ENCODE data around the gene MSLN.

MSLN gene

GRCh38 chr16:804193-805048 lies 43.9 kb downstream of the MSLN start:
- no peaks in the 10 kb centered on the region for H3K9me3 ChIP-seq (ENCODE audit: control insufficient read depth, insufficient read depth, low read depth, low read length)
- H3K36me3 ChIP-seq (ENCODE audit: control insufficient read depth, insufficient read depth, low read length): no peaks in the 10 kb centered on the region
- no peak overlapping the region for H3K27ac ChIP-seq (ENCODE audit: low read depth, low read length)
- H3K9ac ChIP-seq (ENCODE audit: low read length): no peak overlapping the region
- no peak overlapping the region for H3K4me3 ChIP-seq (ENCODE audit: low read depth, low read length)
- peaks cover 14% of the 10 kb centered on the region for H3K4me1 ChIP-seq (ENCODE audit: control insufficient read depth, insufficient read depth, low read length)
- H3K27me3 ChIP-seq (ENCODE audit: control insufficient read depth, insufficient read depth, low read length): peaks cover 56% of the 10 kb centered on the region

GRCh38 chr16:805474-805873 lies 44.9 kb downstream of the MSLN start:
- Histone ChIP-seq H3K9me3 (ENCODE audit: control insufficient read depth, insufficient read depth, low read depth, low read length) (no peaks in the 10 kb centered on the region), H3K9ac (ENCODE audit: low read length) (no peak overlapping the region), H3K27ac (ENCODE audit: low read depth, low read length) (no peak overlapping the region), H3K4me1 (ENCODE audit: control insufficient read depth, insufficient read depth, low read length) (peaks cover 14% of the 10 kb centered on the region), H3K4me3 (ENCODE audit: low read depth, low read length) (no peak overlapping the region), H3K27me3 (ENCODE audit: control insufficient read depth, insufficient read depth, low read length) (peaks cover 47% of the 10 kb centered on the region), H3K36me3 (ENCODE audit: control insufficient read depth, insufficient read depth, low read length) (no peaks in the 10 kb centered on the region)

DNA sequence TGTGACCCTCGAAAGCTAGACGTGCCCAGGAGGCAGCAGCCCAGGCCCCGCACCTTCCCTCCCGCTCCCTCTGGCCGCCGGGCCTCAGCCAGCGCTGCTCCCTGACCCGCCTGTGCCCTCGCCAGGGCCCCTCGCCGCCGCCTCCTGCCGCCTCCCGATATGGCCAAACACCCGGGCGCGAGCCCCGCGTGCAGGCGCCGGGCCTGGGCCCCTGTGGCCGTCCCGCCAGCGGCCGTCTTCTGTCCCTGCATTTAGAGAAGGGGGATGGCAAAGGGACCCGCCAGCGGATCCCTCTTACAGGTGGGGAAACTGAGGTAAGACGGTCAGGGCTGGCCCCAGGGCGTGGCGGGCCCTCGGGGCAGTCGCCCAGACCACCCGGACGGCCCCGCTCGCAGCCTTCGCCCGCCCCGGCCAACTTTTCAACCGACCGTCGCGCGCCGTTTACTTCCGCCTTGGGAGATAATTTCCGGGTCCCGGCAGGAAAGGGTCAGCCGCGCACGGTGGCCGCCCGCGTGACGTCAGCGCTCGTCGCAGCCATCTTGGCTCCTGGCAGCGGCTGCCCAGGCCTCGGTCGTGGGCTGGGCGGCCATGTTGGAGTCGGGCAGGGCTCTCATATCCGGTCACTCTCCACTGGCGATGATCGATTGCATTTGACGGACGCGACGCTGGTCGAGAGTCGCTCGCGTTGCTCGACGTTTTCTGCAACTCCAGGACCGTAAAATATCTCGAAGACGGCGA lies 47.0 kb downstream of the MSLN start:
- no peaks in the 10 kb centered on the region for H3K36me3 ChIP-seq (ENCODE audit: control insufficient read depth, insufficient read depth, low read length)
- H3K9me3 ChIP-seq (ENCODE audit: control insufficient read depth, insufficient read depth, low read depth, low read length): no peaks in the 10 kb centered on the region
- H3K4me1 ChIP-seq (ENCODE audit: control insufficient read depth, insufficient read depth, low read length): peaks cover 6% of the 10 kb centered on the region; the same call in 1 of the 2 replicates
- peak overlapping the region; percentile 87 for H3K9ac ChIP-seq (ENCODE audit: low read length)
- H3K4me3 ChIP-seq (ENCODE audit: low read depth, low read length): peak overlapping the region; percentile 94
- H3K27me3 ChIP-seq (ENCODE audit: control insufficient read depth, insufficient read depth, low read length): peaks cover 27% of the 10 kb centered on the region
- peak overlapping the region; percentile 22; the same call in 1 of the 2 replicates for H3K27ac ChIP-seq (ENCODE audit: low read depth, low read length)

DNA sequence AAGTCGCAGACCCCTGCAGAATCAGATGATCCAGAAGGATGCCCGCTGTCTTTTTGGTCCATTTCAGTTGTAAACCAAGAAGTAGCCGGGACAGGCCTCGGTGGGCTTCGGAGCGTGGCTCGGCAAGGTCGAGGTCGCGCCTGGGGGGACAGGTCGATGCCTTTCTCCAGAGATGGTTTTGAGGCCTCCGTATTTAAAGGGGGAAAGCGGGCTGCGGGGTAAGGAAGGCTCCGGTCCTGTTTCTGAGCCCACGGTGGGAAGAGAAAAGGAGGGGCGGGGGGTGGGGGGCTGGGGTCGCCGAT lies 47.5 kb downstream of the MSLN start:
- Histone ChIP-seq H3K4me3 (ENCODE audit: low read depth, low read length) (peak overlapping the region; percentile 94), H3K27me3 (ENCODE audit: control insufficient read depth, insufficient read depth, low read length) (peaks cover 25% of the 10 kb centered on the region), H3K27ac (ENCODE audit: low read depth, low read length) (no peak overlapping the region), H3K4me1 (ENCODE audit: control insufficient read depth, insufficient read depth, low read length) (peaks cover 6% of the 10 kb centered on the region; the same call in 1 of the 2 replicates), H3K36me3 (ENCODE audit: control insufficient read depth, insufficient read depth, low read length) (no peaks in the 10 kb centered on the region), H3K9me3 (ENCODE audit: control insufficient read depth, insufficient read depth, low read depth, low read length) (no peaks in the 10 kb centered on the region), H3K9ac (ENCODE audit: low read length) (peak overlapping the region; percentile 87)

DNA sequence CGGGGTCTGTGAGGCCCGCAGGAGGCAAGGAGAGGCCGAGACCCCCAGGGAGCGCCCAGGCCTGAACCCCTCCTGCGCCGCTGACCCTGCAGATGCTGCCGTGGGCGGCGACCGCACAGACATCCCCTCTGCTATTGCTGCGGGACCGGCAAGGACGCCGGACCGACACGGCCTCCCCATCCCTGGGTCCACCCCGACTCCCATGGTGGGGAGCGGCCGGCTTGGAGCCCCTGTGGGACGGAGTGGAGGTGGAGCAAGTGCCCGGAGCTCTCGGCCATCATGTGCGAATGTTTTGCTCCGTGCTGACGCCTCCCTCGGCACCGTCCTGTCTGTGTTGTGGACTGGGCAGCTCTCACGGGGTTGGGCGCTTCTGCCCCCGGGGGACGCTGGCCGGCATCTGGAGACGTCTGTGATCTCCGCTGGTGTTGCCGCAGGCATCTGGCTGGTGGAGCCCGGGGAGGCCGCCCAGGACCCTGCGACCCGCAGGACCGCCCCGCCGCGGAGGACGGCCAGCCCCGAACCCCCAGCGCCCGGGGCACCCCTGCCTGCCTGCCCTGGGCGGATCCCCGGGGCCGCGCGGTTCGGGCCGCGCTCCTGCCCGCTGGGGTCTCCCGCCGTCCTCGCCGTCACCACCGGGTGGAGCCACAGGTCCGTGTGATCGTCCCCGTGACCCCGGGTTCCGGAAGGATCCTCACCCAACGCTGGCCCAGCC lies 52.8 kb downstream of the MSLN start:
- Histone ChIP-seq H3K27me3 (ENCODE audit: control insufficient read depth, insufficient read depth, low read length) (peaks cover 7% of the 10 kb centered on the region; the same call in 1 of the 2 replicates), H3K9me3 (ENCODE audit: control insufficient read depth, insufficient read depth, low read depth, low read length) (no peaks in the 10 kb centered on the region), H3K4me3 (ENCODE audit: low read depth, low read length) (peak overlapping the region; percentile 49), H3K36me3 (ENCODE audit: control insufficient read depth, insufficient read depth, low read length) (no peaks in the 10 kb centered on the region), H3K9ac (ENCODE audit: low read length) (no peak overlapping the region), H3K27ac (ENCODE audit: low read depth, low read length) (no peak overlapping the region), H3K4me1 (ENCODE audit: control insufficient read depth, insufficient read depth, low read length) (peaks cover 10% of the 10 kb centered on the region)

- H3K9ac ChIP-seq (ENCODE audit: low read length): no peak overlapping the region
- H3K27me3 ChIP-seq (ENCODE audit: control insufficient read depth, insufficient read depth, low read length): peaks cover 7% of the 10 kb centered on the region; the same call in 1 of the 2 replicates
- no peak overlapping the region for H3K27ac ChIP-seq (ENCODE audit: low read depth, low read length)
- H3K9me3 ChIP-seq (ENCODE audit: control insufficient read depth, insufficient read depth, low read depth, low read length): peaks cover 3% of the 10 kb centered on the region; the same call in 1 of the 2 replicates
- H3K36me3 ChIP-seq (ENCODE audit: control insufficient read depth, insufficient read depth, low read length): no peaks in the 10 kb centered on the region
- peak overlapping the region; percentile 49 for H3K4me3 ChIP-seq (ENCODE audit: low read depth, low read length)
- peaks cover 5% of the 10 kb centered on the region for H3K4me1 ChIP-seq (ENCODE audit: control insufficient read depth, insufficient read depth, low read length)
Observed at GRCh38 chr16:813916-814412, 53.4 kb downstream of the MSLN start.

DNA sequence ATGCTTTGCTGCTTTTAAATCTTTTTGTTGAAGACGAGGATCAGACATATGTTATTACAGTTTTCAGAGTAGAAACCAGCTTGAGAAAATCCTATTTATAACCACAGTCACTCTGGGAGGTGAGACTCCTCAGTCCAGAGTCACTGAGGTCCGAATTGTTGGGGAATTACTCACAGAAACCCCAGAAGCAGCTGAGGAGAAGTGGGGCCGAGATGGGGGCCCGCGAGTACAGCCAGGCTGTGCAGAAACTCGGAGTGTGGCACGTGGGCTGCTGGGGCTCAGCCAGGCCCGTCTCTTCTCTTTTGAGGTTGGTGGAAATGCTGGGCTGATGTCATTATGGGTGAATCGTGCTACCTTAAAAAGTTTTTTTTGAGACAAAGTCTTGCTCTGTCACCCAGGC lies 54.4 kb downstream of the MSLN start:
- H3K27ac ChIP-seq (ENCODE audit: low read depth, low read length): no peak overlapping the region
- peaks cover 3% of the 10 kb centered on the region; the same call in 1 of the 2 replicates for H3K9me3 ChIP-seq (ENCODE audit: control insufficient read depth, insufficient read depth, low read depth, low read length)
- no peak overlapping the region for H3K4me3 ChIP-seq (ENCODE audit: low read depth, low read length)
- peaks cover 7% of the 10 kb centered on the region; the same call in 1 of the 2 replicates for H3K27me3 ChIP-seq (ENCODE audit: control insufficient read depth, insufficient read depth, low read length)
- H3K9ac ChIP-seq (ENCODE audit: low read length): no peak overlapping the region
- peaks cover 5% of the 10 kb centered on the region for H3K4me1 ChIP-seq (ENCODE audit: control insufficient read depth, insufficient read depth, low read length)
- no peaks in the 10 kb centered on the region for H3K36me3 ChIP-seq (ENCODE audit: control insufficient read depth, insufficient read depth, low read length)

DNA sequence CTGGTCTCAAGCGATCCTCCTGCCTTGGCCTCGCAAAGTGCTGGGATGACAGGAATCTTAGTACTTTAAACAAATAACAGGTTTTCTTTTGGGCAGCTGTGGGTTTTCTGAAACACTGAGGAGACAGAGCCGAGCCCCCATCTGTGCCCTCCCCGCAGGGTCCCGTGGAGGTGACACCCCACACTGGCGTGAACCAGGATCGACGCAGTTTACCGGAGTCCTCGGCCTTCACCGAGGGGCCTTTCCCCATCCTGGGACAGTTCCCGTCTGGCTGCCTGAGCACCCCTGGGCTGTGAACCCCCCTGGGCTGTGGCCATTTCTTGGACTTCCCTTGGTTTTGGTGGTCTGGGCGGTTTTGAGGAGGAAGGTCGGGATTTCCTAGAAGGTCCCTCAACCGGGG lies 55.3 kb downstream of the MSLN start:
- H3K27me3 ChIP-seq (ENCODE audit: control insufficient read depth, insufficient read depth, low read length): peaks cover 7% of the 10 kb centered on the region; the same call in 1 of the 2 replicates
- peaks cover 5% of the 10 kb centered on the region for H3K4me1 ChIP-seq (ENCODE audit: control insufficient read depth, insufficient read depth, low read length)
- H3K27ac ChIP-seq (ENCODE audit: low read depth, low read length): no peak overlapping the region
- no peaks in the 10 kb centered on the region for H3K36me3 ChIP-seq (ENCODE audit: control insufficient read depth, insufficient read depth, low read length)
- H3K9me3 ChIP-seq (ENCODE audit: control insufficient read depth, insufficient read depth, low read depth, low read length): peaks cover 3% of the 10 kb centered on the region; the same call in 1 of the 2 replicates
- no peak overlapping the region for H3K9ac ChIP-seq (ENCODE audit: low read length)
- no peak overlapping the region for H3K4me3 ChIP-seq (ENCODE audit: low read depth, low read length)

DNA sequence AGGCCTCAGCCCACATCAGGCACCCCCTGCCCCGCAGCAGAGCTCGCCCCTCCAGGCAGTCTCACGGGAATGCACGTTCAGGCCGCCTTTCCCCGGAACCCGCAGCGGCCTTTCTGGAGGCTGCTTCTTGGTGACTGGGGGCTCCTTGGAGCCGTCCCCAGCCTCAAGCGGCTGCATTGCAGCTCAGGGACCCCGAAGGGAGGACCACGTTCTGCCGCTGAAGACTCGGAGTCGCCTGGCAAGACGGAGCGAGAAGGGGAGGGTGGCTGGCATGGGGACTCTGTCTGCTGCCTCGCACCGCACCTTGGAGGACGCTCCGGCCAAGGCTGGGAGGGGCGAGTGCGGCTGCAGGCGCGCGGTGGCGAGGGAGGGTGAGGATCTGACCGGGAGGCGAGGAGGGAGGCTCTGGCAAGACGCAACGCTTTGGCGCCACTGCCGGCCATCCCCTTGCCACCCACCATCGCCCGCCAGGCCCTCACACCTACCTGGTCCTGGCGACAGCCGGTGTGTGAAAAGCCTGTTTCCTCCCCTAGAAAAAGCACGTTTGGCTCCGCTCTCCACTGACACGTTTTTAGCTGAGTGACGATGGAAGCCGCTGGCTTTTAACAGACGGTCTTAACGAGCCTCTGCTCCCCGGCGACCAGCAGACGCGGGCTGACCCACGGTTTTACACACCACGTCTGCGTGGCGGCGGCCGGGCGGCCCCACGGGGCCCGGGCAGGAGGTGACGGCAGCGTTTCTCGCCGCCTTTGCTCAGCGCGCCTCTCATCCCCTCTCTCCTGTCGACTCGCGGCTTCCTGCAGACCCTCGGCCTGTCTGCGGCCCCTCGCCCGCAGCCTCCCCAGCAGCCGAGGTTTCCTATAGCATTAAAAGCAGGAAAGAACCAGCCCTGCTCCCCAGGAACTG lies 56.7 kb downstream of the MSLN start:
- Histone ChIP-seq H3K27ac (ENCODE audit: low read depth, low read length) (no peak overlapping the region), H3K4me1 (ENCODE audit: control insufficient read depth, insufficient read depth, low read length) (peaks cover 5% of the 10 kb centered on the region), H3K9me3 (ENCODE audit: control insufficient read depth, insufficient read depth, low read depth, low read length) (peaks cover 3% of the 10 kb centered on the region; the same call in 1 of the 2 replicates), H3K27me3 (ENCODE audit: control insufficient read depth, insufficient read depth, low read length) (peaks cover 7% of the 10 kb centered on the region; the same call in 1 of the 2 replicates), H3K9ac (ENCODE audit: low read length) (no peak overlapping the region), H3K4me3 (ENCODE audit: low read depth, low read length) (no peak overlapping the region), H3K36me3 (ENCODE audit: control insufficient read depth, insufficient read depth, low read length) (no peaks in the 10 kb centered on the region)

- Histone ChIP-seq H3K27ac (ENCODE audit: low read depth, low read length) (no peak overlapping the region), H3K9me3 (ENCODE audit: control insufficient read depth, insufficient read depth, low read depth, low read length) (peaks cover 3% of the 10 kb centered on the region; the same call in 1 of the 2 replicates), H3K9ac (ENCODE audit: low read length) (no peak overlapping the region), H3K4me1 (ENCODE audit: control insufficient read depth, insufficient read depth, low read length) (peaks cover 5% of the 10 kb centered on the region), H3K27me3 (ENCODE audit: control insufficient read depth, insufficient read depth, low read length) (peaks cover 3% of the 10 kb centered on the region; the same call in 1 of the 2 replicates), H3K4me3 (ENCODE audit: low read depth, low read length) (no peak overlapping the region), H3K36me3 (ENCODE audit: control insufficient read depth, insufficient read depth, low read length) (no peaks in the 10 kb centered on the region)
Observed at GRCh38 chr16:818132-818531, 57.6 kb downstream of the MSLN start.
